ENCODE measurements around the gene APAF1.

Gene APAF1

GRCh38 chr12:98733667-98734350 lies 88.7 kb downstream of the APAF1 start:
- Histone ChIP-seq H3K27me3 (ENCODE audit: insufficient read depth, low read depth) (no peaks in the 10 kb centered on the region), H2AFZ (ENCODE audit: low read depth) (no peak overlapping the region), H4K20me1 (ENCODE audit: insufficient read depth) (no peaks in the 10 kb centered on the region), H3K9ac (no peak overlapping the region), H3K27ac (no peak overlapping the region), H3K36me3 (ENCODE audit: insufficient read depth) (no peaks in the 10 kb centered on the region), H3K79me2 (ENCODE audit: insufficient read depth, low read depth) (no peaks in the 10 kb centered on the region), H3K4me3 (IDR thresholded peaks at IDR 0.05; ENCODE audit: insufficient read depth, low read depth, low read length) (no peak overlapping the region), H3K4me1 (ENCODE audit: low read depth, poor library complexity, severe bottlenecking) (no peaks in the 10 kb centered on the region), H3K4me2 (no peak overlapping the region)
- TF ChIP-seq, protein P1, sequence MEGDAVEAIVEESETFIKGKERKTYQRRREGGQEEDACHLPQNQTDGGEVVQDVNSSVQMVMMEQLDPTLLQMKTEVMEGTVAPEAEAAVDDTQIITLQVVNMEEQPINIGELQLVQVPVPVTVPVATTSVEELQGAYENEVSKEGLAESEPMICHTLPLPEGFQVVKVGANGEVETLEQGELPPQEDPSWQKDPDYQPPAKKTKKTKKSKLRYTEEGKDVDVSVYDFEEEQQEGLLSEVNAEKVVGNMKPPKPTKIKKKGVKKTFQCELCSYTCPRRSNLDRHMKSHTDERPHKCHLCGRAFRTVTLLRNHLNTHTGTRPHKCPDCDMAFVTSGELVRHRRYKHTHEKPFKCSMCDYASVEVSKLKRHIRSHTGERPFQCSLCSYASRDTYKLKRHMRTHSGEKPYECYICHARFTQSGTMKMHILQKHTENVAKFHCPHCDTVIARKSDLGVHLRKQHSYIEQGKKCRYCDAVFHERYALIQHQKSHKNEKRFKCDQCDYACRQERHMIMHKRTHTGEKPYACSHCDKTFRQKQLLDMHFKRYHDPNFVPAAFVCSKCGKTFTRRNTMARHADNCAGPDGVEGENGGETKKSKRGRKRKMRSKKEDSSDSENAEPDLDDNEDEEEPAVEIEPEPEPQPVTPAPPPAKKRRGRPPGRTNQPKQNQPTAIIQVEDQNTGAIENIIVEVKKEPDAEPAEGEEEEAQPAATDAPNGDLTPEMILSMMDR (conservative IDR thresholded peaks at IDR 0.05; ENCODE audit: low read depth, low read length): no peak

- no peak overlapping the region for H2AFZ ChIP-seq (ENCODE audit: low read depth)
- H3K27me3 ChIP-seq (ENCODE audit: insufficient read depth, low read depth): no peaks in the 10 kb centered on the region
- H4K20me1 ChIP-seq (ENCODE audit: insufficient read depth): no peaks in the 10 kb centered on the region
- H3K79me2 ChIP-seq (ENCODE audit: insufficient read depth, low read depth): no peaks in the 10 kb centered on the region
- H3K36me3 ChIP-seq (ENCODE audit: insufficient read depth): no peaks in the 10 kb centered on the region
- H3K4me3 ChIP-seq (IDR thresholded peaks at IDR 0.05; ENCODE audit: insufficient read depth, low read depth, low read length): no peak overlapping the region
- H3K4me1 ChIP-seq (ENCODE audit: low read depth, poor library complexity, severe bottlenecking): no peaks in the 10 kb centered on the region
- H3K4me2 ChIP-seq: no peak overlapping the region
- H3K27ac ChIP-seq: no peak overlapping the region
- TF ChIP-seq, protein P1 (conservative IDR thresholded peaks at IDR 0.05; ENCODE audit: low read depth, low read length): no peak
- no peak overlapping the region for H3K9ac ChIP-seq
Observed at GRCh38 chr12:98735821-98736220, 90.7 kb downstream of the APAF1 start.

- H3K79me2 ChIP-seq (ENCODE audit: insufficient read depth, low read depth): no peaks in the 10 kb centered on the region
- TF ChIP-seq, protein P1 (conservative IDR thresholded peaks at IDR 0.05; ENCODE audit: low read depth, low read length): no peak
- no peak overlapping the region for H3K9ac ChIP-seq
- H3K27me3 ChIP-seq (ENCODE audit: insufficient read depth, low read depth): no peaks in the 10 kb centered on the region
- no peak overlapping the region for H2AFZ ChIP-seq (ENCODE audit: low read depth)
- H3K4me2 ChIP-seq: no peak overlapping the region
- no peaks in the 10 kb centered on the region for H4K20me1 ChIP-seq (ENCODE audit: insufficient read depth)
- no peaks in the 10 kb centered on the region for H3K36me3 ChIP-seq (ENCODE audit: insufficient read depth)
- H3K4me1 ChIP-seq (ENCODE audit: low read depth, poor library complexity, severe bottlenecking): no peaks in the 10 kb centered on the region
- no peak overlapping the region for H3K27ac ChIP-seq
- no peak overlapping the region for H3K4me3 ChIP-seq (IDR thresholded peaks at IDR 0.05; ENCODE audit: insufficient read depth, low read depth, low read length)
Observed at GRCh38 chr12:98736352-98737321, 91.5 kb downstream of the APAF1 start.

DNA sequence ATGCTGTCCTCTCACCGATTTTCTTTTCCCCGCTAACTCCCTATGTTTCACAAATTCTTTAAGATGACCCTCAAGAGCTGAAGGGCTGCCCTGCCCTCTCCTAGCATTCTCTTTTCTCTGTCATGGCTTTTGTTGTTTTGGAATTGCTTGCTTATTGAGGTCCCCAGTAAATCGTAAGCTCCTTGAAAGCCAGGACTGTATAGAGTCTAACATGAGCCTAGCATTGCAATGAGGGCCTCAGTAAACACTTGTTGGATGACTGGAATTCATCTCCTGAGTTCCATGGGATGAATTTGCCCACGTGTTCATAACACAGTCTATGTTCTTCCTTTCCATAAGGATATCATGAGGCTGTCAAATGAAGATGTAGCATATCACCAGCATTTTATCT lies 92.2 kb downstream of the APAF1 start:
- no peaks in the 10 kb centered on the region for H3K27me3 ChIP-seq (ENCODE audit: insufficient read depth, low read depth)
- H2AFZ ChIP-seq (ENCODE audit: low read depth): no peak overlapping the region
- no peak overlapping the region for H3K27ac ChIP-seq
- no peak overlapping the region for H3K4me3 ChIP-seq (IDR thresholded peaks at IDR 0.05; ENCODE audit: insufficient read depth, low read depth, low read length)
- no peak overlapping the region for H3K4me2 ChIP-seq
- no peaks in the 10 kb centered on the region for H3K4me1 ChIP-seq (ENCODE audit: low read depth, poor library complexity, severe bottlenecking)
- no peaks in the 10 kb centered on the region for H3K79me2 ChIP-seq (ENCODE audit: insufficient read depth, low read depth)
- TF ChIP-seq, protein P1 (conservative IDR thresholded peaks at IDR 0.05; ENCODE audit: low read depth, low read length): no peak
- H4K20me1 ChIP-seq (ENCODE audit: insufficient read depth): no peaks in the 10 kb centered on the region
- H3K36me3 ChIP-seq (ENCODE audit: insufficient read depth): no peaks in the 10 kb centered on the region
- no peak overlapping the region for H3K9ac ChIP-seq

All from KMS-11 (cell line).